Neural cell (in vitro differentiated cells): ENCODE data around the gene SVOPL.

ENCODE experiments used
- EZH2 ChIP-seq: fragments of 200-600, 300-800 bp; shearing (Covaris generic), sonication (generic); IDR thresholded peaks from 2 replicates; pipeline ENCODE4 v1.6.1; 2014; ENCODE audit warnings: antibody characterized with exemption, low read length, borderline replicate concordance, mild to moderate bottlenecking; ENCODE audit not compliant: insufficient read depth, poor library complexity, severe bottlenecking
- MXI1 ChIP-seq: fragments of 450-650 bp; conservative IDR thresholded peaks from 2 replicates; pipeline ENCODE4 v1.6.1; 2014; ENCODE audit warnings: antibody characterized with exemption, mild to moderate bottlenecking; ENCODE audit not compliant: poor library complexity, severe bottlenecking
- POLR2AphosphoS5 ChIP-seq: IDR thresholded peaks from 2 replicates; pipeline ENCODE4 v1.6.1; 2012
- RAD21 ChIP-seq: fragments of 450-650 bp; conservative IDR thresholded peaks from 2 replicates; pipeline ENCODE4 v1.6.1; 2014; ENCODE audit warnings: antibody characterized with exemption, mild to moderate bottlenecking, moderate library complexity
- SMC3 ChIP-seq: fragments of 450-650 bp; conservative IDR thresholded peaks from 2 replicates; pipeline ENCODE4 v1.6.1; 2014; ENCODE audit warnings: antibody characterized with exemption, mild to moderate bottlenecking, moderate library complexity; ENCODE audit not compliant: poor library complexity
- TAF1 ChIP-seq: IDR thresholded peaks from 2 replicates; pipeline ENCODE4 v1.6.1; 2012; ENCODE audit warnings: low read depth
- TF ChIP-seq, protein P1 (sequence below): fragments of 450-650 bp; IDR thresholded peaks from 2 replicates; pipeline ENCODE4 v1.5.1; 2014; ENCODE audit warnings: antibody characterized with exemption, mild to moderate bottlenecking, moderate library complexity; ENCODE audit not compliant: poor library complexity, severe bottlenecking
- TF ChIP-seq, protein P2 (sequence below): IDR thresholded peaks from 2 replicates; pipeline ENCODE4 v1.6.1; 2012; ENCODE audit warnings: borderline replicate concordance

DNA sequence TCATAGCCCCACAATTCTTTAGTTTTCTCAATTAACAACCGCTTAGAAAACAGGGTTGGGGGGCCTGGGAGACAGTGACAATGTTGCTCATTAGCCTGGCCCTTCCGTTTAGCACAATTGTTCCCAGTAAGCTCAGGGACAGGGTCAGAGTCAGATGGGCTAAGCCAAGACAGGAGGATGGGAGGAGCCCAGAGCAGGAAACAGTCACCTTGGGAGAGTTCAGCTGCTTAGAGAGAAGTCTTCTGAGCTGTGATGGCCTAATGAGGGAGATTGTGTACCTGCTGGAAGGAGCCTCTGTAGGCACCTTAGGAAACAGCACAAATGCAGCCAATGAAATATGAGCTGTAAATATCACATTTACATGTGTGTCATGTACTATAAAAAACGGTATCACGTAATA, 35.9 kb downstream of the SVOPL start:
- TF ChIP-seq, protein P1, sequence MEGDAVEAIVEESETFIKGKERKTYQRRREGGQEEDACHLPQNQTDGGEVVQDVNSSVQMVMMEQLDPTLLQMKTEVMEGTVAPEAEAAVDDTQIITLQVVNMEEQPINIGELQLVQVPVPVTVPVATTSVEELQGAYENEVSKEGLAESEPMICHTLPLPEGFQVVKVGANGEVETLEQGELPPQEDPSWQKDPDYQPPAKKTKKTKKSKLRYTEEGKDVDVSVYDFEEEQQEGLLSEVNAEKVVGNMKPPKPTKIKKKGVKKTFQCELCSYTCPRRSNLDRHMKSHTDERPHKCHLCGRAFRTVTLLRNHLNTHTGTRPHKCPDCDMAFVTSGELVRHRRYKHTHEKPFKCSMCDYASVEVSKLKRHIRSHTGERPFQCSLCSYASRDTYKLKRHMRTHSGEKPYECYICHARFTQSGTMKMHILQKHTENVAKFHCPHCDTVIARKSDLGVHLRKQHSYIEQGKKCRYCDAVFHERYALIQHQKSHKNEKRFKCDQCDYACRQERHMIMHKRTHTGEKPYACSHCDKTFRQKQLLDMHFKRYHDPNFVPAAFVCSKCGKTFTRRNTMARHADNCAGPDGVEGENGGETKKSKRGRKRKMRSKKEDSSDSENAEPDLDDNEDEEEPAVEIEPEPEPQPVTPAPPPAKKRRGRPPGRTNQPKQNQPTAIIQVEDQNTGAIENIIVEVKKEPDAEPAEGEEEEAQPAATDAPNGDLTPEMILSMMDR = no peak
- TF ChIP-seq EZH2 (no peak), POLR2AphosphoS5 (no peak), SMC3 (no peak), MXI1 (no peak), TAF1 (no peak), RAD21 (no peak)
- TF ChIP-seq, protein P2, sequence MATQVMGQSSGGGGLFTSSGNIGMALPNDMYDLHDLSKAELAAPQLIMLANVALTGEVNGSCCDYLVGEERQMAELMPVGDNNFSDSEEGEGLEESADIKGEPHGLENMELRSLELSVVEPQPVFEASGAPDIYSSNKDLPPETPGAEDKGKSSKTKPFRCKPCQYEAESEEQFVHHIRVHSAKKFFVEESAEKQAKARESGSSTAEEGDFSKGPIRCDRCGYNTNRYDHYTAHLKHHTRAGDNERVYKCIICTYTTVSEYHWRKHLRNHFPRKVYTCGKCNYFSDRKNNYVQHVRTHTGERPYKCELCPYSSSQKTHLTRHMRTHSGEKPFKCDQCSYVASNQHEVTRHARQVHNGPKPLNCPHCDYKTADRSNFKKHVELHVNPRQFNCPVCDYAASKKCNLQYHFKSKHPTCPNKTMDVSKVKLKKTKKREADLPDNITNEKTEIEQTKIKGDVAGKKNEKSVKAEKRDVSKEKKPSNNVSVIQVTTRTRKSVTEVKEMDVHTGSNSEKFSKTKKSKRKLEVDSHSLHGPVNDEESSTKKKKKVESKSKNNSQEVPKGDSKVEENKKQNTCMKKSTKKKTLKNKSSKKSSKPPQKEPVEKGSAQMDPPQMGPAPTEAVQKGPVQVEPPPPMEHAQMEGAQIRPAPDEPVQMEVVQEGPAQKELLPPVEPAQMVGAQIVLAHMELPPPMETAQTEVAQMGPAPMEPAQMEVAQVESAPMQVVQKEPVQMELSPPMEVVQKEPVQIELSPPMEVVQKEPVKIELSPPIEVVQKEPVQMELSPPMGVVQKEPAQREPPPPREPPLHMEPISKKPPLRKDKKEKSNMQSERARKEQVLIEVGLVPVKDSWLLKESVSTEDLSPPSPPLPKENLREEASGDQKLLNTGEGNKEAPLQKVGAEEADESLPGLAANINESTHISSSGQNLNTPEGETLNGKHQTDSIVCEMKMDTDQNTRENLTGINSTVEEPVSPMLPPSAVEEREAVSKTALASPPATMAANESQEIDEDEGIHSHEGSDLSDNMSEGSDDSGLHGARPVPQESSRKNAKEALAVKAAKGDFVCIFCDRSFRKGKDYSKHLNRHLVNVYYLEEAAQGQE = no peak
